ENCODE measurements around the gene TRPC5OS.

- TF ChIP-seq, protein P1, sequence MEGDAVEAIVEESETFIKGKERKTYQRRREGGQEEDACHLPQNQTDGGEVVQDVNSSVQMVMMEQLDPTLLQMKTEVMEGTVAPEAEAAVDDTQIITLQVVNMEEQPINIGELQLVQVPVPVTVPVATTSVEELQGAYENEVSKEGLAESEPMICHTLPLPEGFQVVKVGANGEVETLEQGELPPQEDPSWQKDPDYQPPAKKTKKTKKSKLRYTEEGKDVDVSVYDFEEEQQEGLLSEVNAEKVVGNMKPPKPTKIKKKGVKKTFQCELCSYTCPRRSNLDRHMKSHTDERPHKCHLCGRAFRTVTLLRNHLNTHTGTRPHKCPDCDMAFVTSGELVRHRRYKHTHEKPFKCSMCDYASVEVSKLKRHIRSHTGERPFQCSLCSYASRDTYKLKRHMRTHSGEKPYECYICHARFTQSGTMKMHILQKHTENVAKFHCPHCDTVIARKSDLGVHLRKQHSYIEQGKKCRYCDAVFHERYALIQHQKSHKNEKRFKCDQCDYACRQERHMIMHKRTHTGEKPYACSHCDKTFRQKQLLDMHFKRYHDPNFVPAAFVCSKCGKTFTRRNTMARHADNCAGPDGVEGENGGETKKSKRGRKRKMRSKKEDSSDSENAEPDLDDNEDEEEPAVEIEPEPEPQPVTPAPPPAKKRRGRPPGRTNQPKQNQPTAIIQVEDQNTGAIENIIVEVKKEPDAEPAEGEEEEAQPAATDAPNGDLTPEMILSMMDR (conservative IDR thresholded peaks at IDR 0.05): no peak
- TF ChIP-seq EZH2 (IDR thresholded peaks at IDR 0.05; ENCODE audit: low read depth): no peak
Observed at GRCh38 chrX:111896148-111896547, 20.2 kb downstream of the TRPC5OS start.
